AG04450 (cell line): ENCODE measurements around the gene CNTNAP5. TPM values are rescaled to one million over a fixed set of nuclear protein-coding genes. Genes with fewer than 3 reads are reported as not detected.

Experiments used
- CTCF ChIA-PET: fragments of 300-600, 350-600 bp; formaldehyde crosslinking; extraction: SDS; loops from one replicate; lab custom pipeline; 2022; ENCODE audit warnings: antibody characterized with exemption, inconsistent platforms; lab: Charles Lee
- POLR2A ChIA-PET: fragments of 350-600 bp; formaldehyde crosslinking; extraction: SDS; loops from one replicate; lab custom pipeline; 2021; ENCODE audit warnings: antibody characterized with exemption, inconsistent platforms; lab: Yijun Ruan, JAX
- DNase-seq: peaks from one replicate; pipeline ENCODE4 v3.0.0-alpha.2; 2011; ENCODE audit warnings: low read depth, low spot score
- H3K27ac ChIP-seq: one replicate; pipeline ENCODE4 v1.5.1; 2012; ENCODE audit warnings: low read depth, low read length, control low read depth
- H3K27me3 ChIP-seq: one replicate; pipeline ENCODE4 v1.6.0; 2012; ENCODE audit warnings: low read length; ENCODE audit not compliant: control insufficient read depth, insufficient read depth
- H3K4me3 ChIP-seq: 2 replicates; pipeline ENCODE4 v1.5.1; 2011; ENCODE audit warnings: mild to moderate bottlenecking, low read depth, low read length, control low read depth
- H3K9me3 ChIP-seq: 2 replicates; pipeline ENCODE4 v1.5.1; 2012; ENCODE audit warnings: low read length; ENCODE audit not compliant: control insufficient read depth, insufficient read depth
- polyA plus RNA-seq: library from polyadenylated mRNA; depleted of rRNA; stranded (reverse); fragments of >200 nt; gene quantifications from 2 replicates; pipeline ENCODE4 v1.2.3, GENCODE V29; 2011
- TF ChIP-seq, protein P1 (sequence below): IDR thresholded peaks from 2 replicates; pipeline ENCODE4 v1.5.1; 2011; ENCODE audit warnings: low read depth, low read length, control low read depth, inconsistent platforms

Gene CNTNAP5
- polyA plus RNA-seq, 1 experiment: not detected

DNA sequence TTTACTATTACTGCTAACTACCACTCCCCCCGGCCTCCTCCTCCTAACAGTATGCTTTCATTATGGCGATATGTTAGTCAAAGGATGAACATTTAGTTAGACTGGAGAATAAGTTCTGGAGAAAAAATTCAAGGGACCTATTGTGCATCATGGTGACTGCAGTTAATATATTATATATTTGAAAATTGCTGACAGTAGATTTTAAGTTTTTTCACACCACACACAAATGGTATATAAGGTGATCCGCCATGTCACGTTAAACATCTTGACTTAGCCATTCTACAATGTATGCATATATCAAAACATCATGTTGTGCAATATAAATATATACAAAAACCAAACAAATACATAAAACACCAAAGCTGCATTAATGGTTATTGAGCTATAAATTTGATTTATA, 873.7 kb downstream of the CNTNAP5 start:
- H3K27ac ChIP-seq: no peak overlapping the region
- ChIA-PET CTCF (no interaction called here), POLR2A (no interaction called here)
- no peak overlapping the region for H3K4me3 ChIP-seq
- no peaks in the 10 kb centered on the region for H3K27me3 ChIP-seq
- no peak for DNase-seq
- H3K9me3 ChIP-seq: peaks cover 5% of the 10 kb centered on the region; the same call in 1 of the 2 replicates
- TF ChIP-seq, protein P1, sequence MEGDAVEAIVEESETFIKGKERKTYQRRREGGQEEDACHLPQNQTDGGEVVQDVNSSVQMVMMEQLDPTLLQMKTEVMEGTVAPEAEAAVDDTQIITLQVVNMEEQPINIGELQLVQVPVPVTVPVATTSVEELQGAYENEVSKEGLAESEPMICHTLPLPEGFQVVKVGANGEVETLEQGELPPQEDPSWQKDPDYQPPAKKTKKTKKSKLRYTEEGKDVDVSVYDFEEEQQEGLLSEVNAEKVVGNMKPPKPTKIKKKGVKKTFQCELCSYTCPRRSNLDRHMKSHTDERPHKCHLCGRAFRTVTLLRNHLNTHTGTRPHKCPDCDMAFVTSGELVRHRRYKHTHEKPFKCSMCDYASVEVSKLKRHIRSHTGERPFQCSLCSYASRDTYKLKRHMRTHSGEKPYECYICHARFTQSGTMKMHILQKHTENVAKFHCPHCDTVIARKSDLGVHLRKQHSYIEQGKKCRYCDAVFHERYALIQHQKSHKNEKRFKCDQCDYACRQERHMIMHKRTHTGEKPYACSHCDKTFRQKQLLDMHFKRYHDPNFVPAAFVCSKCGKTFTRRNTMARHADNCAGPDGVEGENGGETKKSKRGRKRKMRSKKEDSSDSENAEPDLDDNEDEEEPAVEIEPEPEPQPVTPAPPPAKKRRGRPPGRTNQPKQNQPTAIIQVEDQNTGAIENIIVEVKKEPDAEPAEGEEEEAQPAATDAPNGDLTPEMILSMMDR: no peak

DNA sequence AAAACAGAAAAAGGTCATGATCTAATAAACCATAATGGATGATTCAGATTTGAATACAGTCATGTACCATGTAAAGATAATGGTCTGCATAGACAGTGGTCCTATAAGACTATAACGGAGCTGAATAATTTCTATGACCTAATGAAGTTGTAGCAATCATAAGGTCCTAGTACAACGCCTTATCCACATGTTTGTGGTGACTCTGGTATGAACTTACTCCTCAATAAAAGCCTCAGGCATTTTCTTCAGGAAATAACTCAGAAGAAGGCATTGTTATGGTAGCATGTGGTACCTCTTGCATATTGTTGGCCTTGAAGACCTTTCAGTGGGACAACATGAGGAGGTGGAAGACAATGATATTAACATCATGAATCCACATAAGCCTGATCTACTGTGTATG, 883.3 kb downstream of the CNTNAP5 start:
- Histone ChIP-seq H3K27me3 (no peaks in the 10 kb centered on the region), H3K27ac (no peak overlapping the region), H3K9me3 (peaks cover 5% of the 10 kb centered on the region; the same call in 1 of the 2 replicates), H3K4me3 (no peak overlapping the region)
- ChIA-PET POLR2A (no interaction called here), CTCF (no interaction called here)
- TF ChIP-seq, protein P1: no peak
- DNase-seq: no peak

GRCh38 chr2:124911560-124911959, 886.5 kb downstream of the CNTNAP5 start:
- Histone ChIP-seq H3K4me3 (no peak overlapping the region), H3K27ac (no peak overlapping the region), H3K9me3 (peaks cover 11% of the 10 kb centered on the region; the same call in 1 of the 2 replicates), H3K27me3 (no peaks in the 10 kb centered on the region)
- ChIA-PET POLR2A (no interaction called here), CTCF (no interaction called here)
- DNase-seq: no peak
- TF ChIP-seq, protein P1: no peak

DNA sequence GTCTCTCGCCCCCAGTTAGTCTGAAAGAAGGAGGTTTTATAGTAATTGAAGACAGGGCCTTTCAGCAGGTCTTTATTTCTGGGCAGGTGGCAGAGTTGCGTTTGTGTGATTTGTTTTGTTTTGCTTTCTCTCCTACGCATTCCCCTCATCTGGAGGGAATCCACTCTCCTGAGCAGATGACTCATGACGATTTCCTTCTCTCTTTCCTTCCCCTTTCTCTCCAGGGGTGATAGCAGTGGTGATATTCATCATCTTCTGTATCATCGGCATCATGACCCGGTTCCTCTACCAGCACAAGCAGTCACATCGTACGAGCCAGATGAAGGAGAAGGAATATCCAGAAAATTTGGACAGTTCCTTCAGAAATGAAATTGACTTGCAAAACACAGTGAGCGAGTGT, 888.8 kb downstream of the CNTNAP5 start:
- Histone ChIP-seq H3K27me3 (no peaks in the 10 kb centered on the region), H3K4me3 (no peak overlapping the region)
- POLR2A ChIA-PET: no interaction called here

GRCh38 chr2:124915567-124915966, 890.5 kb downstream of the CNTNAP5 start:
- H3K27me3 ChIP-seq: no peaks in the 10 kb centered on the region
- no peak overlapping the region for H3K27ac ChIP-seq
- CTCF ChIA-PET: no interaction called here
- POLR2A ChIA-PET: no interaction called here
- TF ChIP-seq, protein P1: no peak
- DNase-seq: no peak
- peaks cover 11% of the 10 kb centered on the region; the same call in 1 of the 2 replicates for H3K9me3 ChIP-seq
- no peak overlapping the region for H3K4me3 ChIP-seq

More for the DNA sequence above, 888.8 kb downstream of the CNTNAP5 start:
- Histone ChIP-seq H3K27ac (no peak overlapping the region), H3K9me3 (peaks cover 11% of the 10 kb centered on the region; the same call in 1 of the 2 replicates)
- no peak for DNase-seq
- TF ChIP-seq, protein P1: no peak
- CTCF ChIA-PET: no interaction called here
